NCI-H510A treated with DMSO at 0.1 percent for 48 hours (cell line): ENCODE measurements around the gene MARVELD1.
A peak's percentile ranks its signal among the peaks of the same experiment; 100 is the strongest.
"Not testable (repeated sequence)": the region's sequence is repeated elsewhere in the genome, so short reads cannot be mapped to it uniquely, and the experiment has no call there.

ENCODE experiments used
- DNase-seq: peaks from one replicate; lab custom pipeline; 2025; lab: John Stamatoyannopoulos, UW

Gene MARVELD1

GRCh38 chr10:97713339-97713825 is at the start of gene MARVELD1:
Gene MARVELD1 (plus strand): TSS chr10:97713730. CDS start chr10:97713877, 147 bp downstream.
- DNase-seq, result peak; percentile 66

DNA sequence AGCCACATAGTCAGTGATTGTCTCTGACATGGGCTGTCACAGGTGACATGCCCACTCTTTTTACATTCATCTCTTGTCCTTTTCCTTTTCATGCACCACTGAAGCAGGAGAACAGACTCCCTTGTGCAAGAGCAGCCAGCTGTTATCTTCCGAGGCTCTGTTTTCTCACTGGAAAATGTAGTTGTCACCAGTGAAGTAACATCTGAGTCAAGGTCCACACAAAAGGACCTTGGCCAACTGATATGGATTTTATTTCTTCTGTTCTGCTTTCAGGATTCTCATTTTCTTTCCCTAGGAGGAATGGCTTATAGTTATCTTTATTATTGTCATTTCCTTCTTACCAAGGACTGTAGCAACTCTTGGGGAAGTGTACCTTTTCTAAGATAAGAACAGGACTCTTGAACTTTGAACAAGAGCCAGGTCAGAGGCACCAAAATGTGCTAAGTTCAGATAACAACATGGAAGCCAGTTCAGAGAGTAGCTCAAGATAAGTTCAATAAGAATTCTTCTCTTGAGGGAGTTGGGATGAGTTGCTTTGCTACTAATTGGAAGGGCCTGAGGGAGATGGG is 49.2 kb upstream of the MARVELD1 start:
- DNase-seq, result no peak

DNA sequence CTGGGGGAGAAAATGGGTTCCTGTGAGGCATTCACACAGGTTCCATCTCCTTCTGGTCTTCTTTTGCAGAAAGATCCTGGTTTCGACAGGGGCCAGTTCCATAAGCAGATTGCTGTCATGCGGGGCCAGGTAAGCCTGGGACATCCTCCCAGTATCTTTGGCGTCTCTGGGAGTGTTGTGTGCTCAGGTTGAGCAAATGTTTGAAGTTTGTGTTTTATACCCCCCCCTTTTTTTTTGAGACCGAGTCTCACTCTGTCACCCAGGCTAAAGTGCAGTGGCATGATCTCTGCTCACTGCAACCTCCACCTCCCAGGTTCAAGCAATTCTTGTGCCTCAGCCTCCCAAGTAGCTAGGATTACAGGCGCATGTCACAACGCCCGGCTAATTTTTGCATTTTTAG is 46.5 kb upstream of the MARVELD1 start:
- no peak for DNase-seq

DNA sequence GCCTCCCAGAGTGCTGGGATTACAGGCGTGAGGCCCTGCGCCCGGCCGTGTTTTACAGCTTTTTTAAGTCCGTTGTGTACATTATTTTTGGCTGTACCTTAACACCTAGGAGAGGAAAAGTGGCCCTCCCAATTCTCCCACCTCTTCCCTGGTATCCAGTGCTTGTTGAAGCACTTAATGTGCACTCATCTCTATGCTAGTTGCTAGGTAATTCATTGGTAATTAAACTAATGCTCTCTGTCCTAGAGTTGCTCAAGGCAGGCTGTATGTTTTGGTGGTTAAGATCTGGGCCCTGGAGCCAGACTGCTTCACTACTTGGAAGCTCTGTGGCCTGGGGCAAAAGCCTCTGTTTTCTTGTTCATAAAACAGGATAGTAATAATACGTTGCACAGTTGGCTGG is 46.1 kb upstream of the MARVELD1 start:
- no peak for DNase-seq

DNA sequence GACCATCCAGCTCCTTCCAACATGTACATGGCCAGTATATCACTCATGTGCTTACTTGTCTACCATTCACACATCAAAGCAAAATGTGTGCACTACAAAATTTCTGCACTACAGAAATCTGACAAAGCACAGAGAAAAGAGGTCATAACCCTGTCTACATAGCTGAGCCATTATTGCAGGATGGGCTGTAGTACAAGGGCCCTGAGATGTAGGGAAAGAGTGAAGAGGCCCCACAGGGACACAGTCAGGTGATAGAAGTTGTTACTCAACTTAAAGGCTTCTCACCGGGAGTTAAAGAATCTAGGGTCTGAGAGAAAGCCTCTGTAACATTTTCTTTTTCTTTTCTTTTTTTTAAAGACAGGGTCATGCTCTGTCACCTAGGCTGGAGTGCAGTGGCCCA is 44.0 kb upstream of the MARVELD1 start:
- no peak for DNase-seq

GRCh38 chr10:97673736-97674525 is 39.6 kb upstream of the MARVELD1 start:
- DNase-seq, result no peak

- DNase-seq, result no peak
These were observed 38.3 kb upstream of the MARVELD1 start for GRCh38 chr10:97675222-97675621.

DNA sequence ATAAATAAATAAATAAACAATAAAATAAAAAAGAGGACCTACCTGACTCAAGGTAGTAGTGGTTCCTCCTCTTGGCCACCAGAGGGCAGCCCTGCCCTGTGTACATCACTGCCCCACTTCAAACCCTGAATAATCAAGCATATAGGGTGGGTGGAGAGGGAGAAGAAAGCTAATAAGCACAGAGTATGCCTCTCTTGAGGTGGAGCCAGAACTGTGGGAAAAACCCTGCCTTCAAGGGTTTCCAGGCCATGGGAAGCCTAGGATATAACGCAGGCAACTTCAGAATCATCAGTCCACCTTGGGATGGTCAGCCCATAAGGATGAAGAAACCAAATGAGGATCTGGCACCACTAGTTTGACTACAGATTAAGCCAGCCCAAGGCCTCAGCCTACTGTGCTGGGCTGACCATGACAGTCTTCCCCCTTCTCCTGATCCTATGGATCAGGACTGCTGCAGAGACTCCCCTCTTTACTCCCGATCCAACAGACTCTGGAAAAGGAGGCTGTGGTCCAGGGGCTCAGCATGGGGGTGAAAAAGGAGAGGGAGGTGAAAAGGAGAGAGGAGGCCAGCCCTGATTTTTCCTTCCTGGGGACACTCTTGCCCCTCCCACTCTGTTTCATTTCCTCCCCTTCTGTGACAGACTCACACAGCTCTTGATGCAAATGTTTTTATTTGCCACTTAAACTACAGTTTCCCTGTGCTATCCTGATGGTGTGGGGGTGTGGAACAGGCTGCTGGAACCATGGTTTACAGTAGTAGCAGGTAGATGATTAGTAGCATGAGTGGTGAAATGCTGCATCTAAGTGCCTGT is 36.6 kb upstream of the MARVELD1 start:
- DNase-seq, result peak; percentile 62

DNA sequence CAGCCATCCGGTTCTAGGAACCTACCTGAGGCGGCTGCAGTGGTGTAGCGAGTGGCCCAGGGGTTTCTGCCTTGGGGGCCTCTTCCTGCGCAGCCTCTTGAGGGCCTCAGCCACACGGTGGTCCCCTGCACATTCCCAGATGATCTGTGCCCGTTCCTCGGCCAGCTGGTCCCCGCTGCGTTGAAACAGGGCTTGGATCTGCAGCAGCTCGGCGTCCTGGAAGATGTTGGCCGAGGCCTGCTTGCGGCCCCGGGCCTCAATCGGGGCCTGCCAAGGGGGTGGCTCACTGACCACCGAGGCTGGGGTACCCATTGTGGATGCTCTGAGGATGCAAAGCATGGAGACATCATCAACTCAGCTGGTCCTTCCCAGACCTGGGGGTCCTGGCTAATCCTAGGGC is 33.9 kb upstream of the MARVELD1 start:
- DNase-seq, result no peak

DNA sequence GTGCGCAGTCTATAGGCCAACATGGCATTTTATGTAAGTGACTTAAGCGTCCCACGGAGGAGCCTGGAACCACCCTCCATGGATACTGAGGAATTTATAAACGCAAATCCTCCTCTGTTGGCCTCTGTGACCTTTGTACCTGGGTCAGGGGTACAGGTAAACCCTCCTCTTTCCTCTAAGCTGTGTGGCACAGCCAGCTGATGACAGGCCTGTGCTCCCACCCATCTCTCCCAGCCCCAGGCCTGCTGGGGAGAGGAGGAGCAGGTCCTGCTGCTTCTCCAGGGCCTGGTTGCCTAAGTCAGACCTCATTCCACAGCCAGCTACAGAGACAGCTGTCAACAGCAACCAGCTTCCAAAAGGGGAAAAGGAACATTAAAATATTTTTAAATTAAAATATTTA is 31.5 kb upstream of the MARVELD1 start:
- DNase-seq, result no peak

DNA sequence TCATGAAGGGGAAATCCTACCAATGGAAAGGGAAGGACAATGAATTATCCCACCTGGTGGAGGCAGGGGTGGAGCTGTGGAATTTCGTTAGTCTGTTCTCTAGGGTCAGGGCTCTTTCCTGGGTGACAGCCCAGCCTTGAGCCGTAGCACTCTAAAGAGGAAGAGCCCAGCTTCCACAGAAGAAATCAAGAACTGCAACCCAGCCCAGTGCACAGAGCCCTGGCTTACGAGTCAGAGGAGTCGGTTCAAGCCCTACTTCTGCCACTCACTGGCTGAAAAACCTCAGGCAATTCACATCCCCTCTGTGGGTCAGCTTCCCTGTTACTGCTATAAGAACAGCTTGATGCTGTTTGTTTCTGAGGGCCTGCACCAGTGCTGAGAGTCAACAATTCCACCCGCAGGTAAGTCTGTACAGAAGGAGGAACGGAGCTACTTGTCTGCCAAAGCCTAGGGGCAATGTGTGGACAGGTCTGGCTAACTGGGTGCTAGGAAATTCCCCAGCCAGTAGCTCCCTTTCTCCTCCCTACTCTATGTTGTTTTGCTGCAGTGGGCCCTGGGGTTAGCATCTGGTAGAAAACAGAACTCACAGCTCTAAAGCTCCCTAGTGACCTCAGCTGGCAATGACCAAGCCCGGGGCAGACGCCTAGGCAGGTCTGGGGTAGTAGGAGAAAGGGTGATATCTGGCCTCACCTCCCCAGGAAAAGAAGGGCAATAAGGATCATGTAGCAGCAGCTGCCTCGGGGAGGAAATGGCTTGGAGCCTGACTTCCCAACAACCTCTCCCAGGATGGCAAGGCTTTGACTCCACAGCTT is 29.8 kb upstream of the MARVELD1 start:
- peak; percentile 5 for DNase-seq

GRCh38 chr10:97684368-97684713 is 29.2 kb upstream of the MARVELD1 start:
- DNase-seq, result not testable (repeated sequence)

DNA sequence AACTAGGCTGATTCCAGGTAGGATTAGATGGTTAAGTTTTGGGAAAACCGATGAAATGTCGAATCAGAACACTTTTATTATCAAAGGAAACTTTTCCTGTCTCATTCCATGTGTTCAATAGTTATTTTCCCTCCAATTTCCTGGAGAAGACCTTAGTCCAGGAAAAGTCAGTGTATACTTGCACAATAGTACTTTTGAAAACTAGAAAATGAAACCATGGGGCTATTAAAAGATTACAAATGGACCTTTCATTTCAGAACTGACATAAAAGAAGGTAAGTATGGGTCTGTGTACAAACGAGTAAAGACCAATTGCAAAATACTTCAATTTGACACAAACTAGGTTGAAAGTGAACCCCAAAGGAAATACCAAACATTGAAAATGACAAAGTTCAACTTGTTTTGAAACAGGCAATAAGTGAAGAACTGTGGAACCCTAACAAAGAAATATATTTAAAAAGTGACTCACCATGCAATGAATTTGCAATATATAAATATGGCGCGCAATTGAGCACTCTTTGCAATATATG is 28.6 kb upstream of the MARVELD1 start:
- no peak for DNase-seq

- DNase-seq, result peak; percentile 13
These were observed 28.1 kb upstream of the MARVELD1 start for GRCh38 chr10:97685395-97685958.

DNA sequence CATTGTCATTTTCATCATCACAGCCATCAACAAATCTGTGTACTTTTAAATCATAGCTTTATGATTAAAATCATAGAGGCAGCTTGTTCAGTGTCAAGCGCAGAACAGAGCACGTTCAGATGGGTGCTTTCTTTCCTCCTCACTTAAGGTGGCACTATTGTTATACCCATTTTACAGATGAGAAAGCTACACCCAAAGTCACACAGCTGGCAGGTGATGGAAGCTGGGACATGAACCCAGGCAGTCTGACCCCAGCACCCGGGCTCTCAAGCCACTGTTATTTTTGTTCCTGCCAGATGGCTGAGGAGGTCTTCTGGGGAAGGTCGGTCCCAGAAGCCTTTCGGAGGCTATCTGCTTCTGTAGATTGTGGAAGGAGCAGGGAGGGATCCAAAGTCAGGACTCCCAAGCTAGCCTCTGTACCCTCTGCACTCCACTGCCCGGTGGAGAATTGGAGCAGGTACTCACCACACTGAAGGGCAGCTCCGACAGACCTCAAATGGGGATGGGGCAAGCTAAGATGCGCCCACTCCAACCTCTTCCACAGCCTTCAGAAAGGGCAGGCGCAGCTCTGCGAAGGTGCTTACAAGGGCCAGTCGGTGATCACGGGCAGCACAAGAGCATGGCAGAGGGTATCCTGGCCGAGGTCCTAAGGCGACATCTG is 27.1 kb upstream of the MARVELD1 start:
- no peak for DNase-seq

DNA sequence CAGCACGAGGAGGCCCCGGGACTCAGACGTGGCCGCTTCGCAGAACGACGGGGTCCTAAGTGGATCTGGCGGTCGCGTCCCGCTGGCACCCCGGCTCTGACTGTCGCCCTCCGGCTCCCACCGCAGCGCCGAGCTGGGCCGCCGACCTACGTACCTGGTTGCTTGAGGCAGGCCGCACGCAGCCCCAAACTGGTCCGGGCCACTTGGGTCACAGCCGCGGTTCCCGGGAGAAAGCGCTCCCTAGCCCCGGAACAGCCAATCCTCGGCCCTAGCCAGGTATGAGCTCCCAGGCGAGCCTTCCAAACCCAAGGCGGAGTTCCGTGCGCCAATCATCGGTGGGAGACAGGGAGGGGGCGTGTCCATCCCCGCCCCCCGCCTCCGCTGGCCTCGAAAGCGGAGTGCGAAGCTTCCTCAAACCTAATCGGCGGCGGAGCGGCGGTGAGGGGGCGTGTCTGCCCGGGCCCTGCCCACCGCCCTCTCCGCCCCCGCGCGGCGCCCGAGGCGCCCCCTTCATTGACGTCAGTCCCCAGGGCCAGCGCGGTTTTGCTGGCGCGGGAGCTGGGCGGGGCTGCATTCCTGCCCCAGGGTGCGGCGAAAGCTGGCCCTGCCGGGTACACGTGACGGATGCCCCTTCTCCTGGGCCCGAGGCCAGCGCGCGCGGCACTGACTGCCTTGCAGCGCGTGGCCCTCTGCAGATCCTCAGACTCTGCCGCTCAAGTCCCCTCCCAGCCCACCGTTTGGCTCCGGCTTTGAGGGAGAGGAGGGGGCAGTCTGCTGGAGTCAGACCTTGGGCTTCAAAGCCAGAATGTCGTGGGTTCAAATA is 26.4 kb upstream of the MARVELD1 start, which contains the start of gene AVPI1:
TSS of gene AVPI1 (minus strand) at position 280 of the 823 bp plus-strand sequence. CDS start 7,336 bp downstream, outside the sequence.
- peak; percentile 95 for DNase-seq

DNA sequence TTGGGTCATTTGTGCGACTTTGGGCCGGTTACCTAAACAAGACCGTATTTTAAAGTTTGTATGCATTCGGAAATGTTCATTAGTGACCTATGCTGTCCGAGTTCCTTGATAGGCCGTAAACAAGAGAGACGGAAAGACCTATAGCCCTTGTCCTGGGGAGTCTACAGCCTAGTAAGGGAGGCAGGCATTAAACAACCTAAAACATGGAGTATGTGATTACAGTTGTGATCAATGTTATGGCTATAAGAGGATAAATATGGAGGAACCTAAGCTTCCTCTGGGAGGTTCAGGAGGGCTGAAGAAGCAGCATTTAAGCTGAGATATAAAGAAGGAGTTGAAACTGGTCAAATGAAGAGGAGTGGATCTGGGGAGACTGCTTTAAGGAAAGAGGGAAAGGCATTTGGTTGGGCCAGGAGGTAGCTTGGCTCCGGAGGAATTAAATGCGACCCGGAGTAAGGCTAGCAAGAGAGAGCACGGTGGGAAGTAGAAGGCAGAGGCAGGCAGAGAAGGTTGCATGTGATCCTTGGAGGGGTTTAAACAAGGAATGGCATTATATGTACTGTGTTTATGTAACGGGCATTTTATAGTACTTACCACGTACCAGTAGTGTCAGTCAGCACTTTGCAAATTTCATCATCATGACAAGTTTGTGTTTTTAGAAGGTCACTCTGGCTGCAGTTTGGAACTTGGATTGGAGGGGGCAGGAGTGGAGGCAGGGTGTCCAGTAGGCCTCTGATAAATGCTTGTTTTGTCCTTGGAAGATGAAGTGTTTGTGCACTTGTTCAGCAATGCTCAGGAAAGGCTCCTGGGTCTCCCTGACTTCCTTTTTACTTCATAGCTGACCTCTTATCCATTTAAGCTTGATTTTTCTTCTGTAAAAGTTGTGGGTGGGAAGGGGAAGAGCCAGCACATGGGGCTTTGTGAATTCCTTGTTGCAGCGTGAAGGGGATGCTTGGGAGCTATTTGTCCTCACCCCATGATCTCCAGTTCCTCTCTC is 25.4 kb upstream of the MARVELD1 start:
- DNase-seq, result no peak

GRCh38 chr10:97689559-97690020 is 23.9 kb upstream of the MARVELD1 start:
- no peak for DNase-seq
